ENCODE measurements around the gene ELOVL6.
"Not testable (repeated sequence)": the region's sequence is repeated elsewhere in the genome, so short reads cannot be mapped to it uniquely, and the experiment has no call there.

The ELOVL6 gene

GRCh38 chr4:110157166-110157565, 41.2 kb downstream of the ELOVL6 start:
- not testable (repeated sequence) for FAIRE-seq

- FAIRE-seq, result no peak
Observed at GRCh38 chr4:110156442-110156841, 42.0 kb downstream of the ELOVL6 start.

- FAIRE-seq, result no peak
Observed at GRCh38 chr4:110155654-110156053, 42.8 kb downstream of the ELOVL6 start.

- FAIRE-seq, result no peak
Observed at GRCh38 chr4:110154582-110154981, 43.8 kb downstream of the ELOVL6 start.

GRCh38 chr4:110152386-110152785, 46.0 kb downstream of the ELOVL6 start:
- FAIRE-seq, result no peak

- no peak for FAIRE-seq
Observed at GRCh38 chr4:110149089-110149488, 49.3 kb downstream of the ELOVL6 start.

GRCh38 chr4:110142461-110142860, 56.0 kb downstream of the ELOVL6 start:
- no peak for FAIRE-seq

- no peak for FAIRE-seq
Observed at GRCh38 chr4:110139815-110140214, 58.6 kb downstream of the ELOVL6 start.

- no peak for FAIRE-seq
Observed at GRCh38 chr4:110139111-110139510, 59.3 kb downstream of the ELOVL6 start.

- FAIRE-seq, result no peak
Observed at GRCh38 chr4:110138551-110138950, 59.9 kb downstream of the ELOVL6 start.

- no peak for FAIRE-seq
Observed at GRCh38 chr4:110137829-110138228, 60.6 kb downstream of the ELOVL6 start.

GRCh38 chr4:110135523-110135922, 62.9 kb downstream of the ELOVL6 start:
- FAIRE-seq, result no peak

GRCh38 chr4:110135076-110135475, 63.3 kb downstream of the ELOVL6 start:
- no peak for FAIRE-seq

GRCh38 chr4:110134269-110134869, 64.0 kb downstream of the ELOVL6 start:
- FAIRE-seq, result no peak

- no peak for FAIRE-seq
Observed at GRCh38 chr4:110132816-110133719, 65.3 kb downstream of the ELOVL6 start.

GRCh38 chr4:110131916-110132315, 66.5 kb downstream of the ELOVL6 start:
- no peak for FAIRE-seq

- no peak for FAIRE-seq
Observed at GRCh38 chr4:110130576-110131358, 67.6 kb downstream of the ELOVL6 start.

- no peak for FAIRE-seq
Observed at GRCh38 chr4:110129544-110129943, 68.9 kb downstream of the ELOVL6 start.

GRCh38 chr4:110128472-110128919, 69.9 kb downstream of the ELOVL6 start:
- no peak for FAIRE-seq

- no peak for FAIRE-seq
Observed at GRCh38 chr4:110128029-110128428, 70.4 kb downstream of the ELOVL6 start.

GRCh38 chr4:110124711-110125110, 73.7 kb downstream of the ELOVL6 start:
- no peak for FAIRE-seq

- FAIRE-seq, result no peak
Observed at GRCh38 chr4:110122201-110122600, 76.2 kb downstream of the ELOVL6 start.

- FAIRE-seq, result no peak
Observed at GRCh38 chr4:110120506-110120905, 77.9 kb downstream of the ELOVL6 start.

Measured in TTC549 (cell line).